8988T (cell line): ENCODE data around the gene RELL1.

Experiments
- DNase-seq: peaks from one replicate; pipeline ENCODE4 v3.0.0; 2011

The RELL1 gene

DNA sequence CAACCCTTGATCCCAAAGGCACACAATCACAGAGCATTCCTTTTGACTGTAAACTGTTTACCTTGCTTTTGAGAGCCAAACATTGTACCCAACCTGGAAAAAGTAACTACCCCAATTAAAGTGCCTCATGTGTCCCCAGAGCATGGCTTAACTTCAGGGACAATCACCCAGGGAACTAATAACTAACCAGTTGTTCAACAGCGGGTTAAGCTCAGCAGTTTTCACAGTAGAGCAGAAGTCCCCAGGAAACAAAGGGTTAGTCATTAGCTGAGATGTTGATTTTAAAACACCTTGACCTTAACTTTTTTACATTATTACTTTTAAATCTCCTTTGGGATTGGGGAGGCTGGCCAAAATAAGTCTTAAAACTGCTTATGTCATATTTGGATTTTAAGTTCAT is 94.8 kb downstream of the RELL1 start:
- DNase-seq: no peak

DNA sequence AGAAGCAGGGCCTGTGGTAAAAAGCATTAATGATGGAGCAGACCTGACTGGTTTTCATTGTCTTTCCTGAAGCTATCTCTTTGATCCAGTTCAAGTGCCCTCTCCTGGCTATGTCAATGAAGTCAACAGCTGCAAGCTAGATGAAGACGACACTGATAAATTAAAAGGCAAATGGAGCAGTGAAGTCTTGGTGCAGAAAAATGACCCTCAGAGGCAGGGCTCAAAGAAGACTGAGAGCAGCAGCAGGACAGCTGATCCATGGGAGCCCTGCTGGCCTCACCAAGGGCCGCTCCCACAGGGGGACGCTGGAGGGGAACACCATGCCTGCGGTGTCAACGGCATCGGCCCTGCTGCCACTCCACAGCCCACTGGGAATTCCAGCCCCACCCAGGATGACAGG is 96.2 kb downstream of the RELL1 start:
- DNase-seq: no peak

DNA sequence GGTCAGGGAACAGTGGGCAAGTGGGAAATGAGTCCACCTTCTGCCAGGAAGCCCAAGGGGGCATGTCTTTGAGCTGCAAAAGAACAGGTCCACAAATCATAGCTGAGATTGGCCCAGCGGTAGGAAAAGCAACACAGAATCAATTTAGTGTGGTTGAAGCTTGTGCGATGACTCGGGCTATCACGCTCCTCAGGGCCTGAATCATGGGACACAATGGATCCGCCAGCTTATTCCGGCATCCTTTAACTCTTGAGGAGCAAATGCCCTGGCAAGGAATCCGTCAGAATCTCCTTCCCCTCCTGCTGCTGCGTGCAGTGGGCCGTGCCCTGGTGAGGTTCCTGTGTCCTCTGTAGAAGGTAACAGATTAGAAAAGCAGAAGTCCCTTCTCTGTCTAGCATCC is 98.0 kb downstream of the RELL1 start:
- DNase-seq: no peak

DNA sequence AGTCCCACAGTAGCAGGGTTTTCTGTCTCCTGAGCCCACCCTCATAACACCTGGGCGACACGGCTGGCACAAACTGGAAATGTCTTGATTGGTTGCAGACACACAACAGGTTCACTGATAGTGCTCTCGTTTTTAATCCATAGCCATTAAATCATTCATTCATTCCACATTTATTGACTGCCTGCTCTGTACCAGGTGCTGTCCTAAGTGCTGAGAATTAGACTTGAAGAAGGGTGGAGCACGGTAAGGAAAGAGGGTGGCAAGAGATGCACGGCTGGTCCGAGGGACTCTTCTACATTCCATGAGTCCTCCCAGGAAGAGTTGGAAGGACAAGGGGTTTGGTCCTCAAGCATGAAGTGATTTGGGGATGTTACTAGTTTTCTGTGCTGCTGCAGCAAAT is 100.0 kb downstream of the RELL1 start:
- no peak for DNase-seq

DNA sequence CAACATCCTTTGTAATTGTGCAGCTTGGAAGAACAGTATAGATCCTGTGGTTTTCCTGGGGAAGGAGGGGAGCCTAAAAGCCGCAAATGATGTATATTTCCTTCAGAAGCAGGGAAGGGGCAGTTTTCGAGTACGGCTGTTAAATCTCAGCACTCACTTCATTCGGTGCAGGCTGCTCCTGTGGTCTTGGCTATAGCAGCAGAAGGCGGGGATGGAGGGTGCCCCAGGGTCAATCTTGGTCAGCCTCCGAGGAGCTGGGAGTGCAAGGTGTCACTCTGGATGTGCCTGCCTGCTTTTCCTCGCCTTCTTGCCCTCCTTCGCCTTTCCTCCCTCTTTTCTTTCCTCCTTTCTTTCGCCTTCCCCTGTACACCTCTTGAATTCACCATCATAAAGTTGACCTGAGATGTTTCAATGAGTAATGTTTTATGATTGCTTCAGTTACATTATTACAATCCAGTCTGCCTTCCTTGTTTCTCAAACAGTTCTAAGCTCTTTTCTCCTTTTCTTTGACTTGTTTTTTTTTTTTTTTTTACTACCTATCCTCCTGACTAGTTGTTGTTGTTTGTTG is 101.6 kb downstream of the RELL1 start:
- no peak for DNase-seq

DNA sequence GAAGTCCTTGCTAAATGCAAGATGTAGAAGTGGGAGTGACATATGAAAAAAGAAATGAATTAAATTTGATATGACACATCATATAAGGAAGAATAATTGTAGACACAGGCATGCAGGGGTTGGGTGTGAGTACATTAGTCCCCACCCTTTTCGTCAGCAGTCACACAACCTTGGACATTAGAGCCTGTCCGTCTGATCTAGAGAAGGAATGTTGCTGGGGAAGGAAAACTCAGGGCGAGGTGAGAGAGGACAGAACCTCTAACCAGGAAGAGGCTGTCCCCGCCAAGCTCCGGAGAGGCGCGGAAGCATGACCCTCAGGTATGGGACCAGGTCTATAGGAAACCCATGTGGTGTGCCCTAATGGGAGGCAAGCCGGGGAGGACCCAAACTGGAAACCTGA is 102.1 kb downstream of the RELL1 start:
- DNase-seq: no peak

DNA sequence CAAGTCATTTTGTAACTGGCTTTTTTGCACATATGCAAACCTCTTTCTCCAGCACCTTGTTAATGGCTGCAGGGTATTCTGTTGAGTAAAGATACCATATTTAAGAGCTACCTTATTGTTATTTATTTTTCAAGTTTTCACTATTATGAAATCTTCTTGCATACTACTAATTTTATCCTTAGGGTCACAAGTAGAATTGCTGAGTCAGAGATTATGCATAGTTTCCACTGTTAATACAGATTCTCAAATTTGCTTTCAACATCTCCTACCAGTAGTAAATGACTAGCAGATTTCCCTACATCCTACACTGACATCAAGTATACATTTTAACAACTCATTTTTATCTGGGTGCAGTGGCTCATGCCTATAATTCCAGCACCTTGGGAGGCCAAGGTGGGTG is 112.6 kb downstream of the RELL1 start:
- DNase-seq: no peak

DNA sequence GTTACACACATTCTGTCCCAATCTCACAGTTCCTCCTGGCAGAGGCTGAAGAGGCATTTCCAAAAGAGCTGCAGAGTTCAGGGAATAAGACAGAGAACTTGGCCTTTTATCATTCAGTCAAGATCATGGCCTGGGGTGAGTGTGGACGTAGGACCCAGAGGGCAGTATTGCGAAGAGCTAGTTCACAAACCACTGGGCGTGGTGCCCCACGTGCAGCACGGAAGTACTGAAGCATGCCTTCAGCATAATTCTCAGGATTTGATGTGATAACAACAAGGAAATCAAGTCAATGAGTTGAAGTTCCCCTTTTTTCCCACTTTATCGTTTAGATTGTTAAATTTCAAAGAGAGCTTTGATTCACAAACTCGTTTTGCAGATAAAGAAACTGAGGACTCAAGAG is 117.7 kb downstream of the RELL1 start:
- no peak for DNase-seq

DNA sequence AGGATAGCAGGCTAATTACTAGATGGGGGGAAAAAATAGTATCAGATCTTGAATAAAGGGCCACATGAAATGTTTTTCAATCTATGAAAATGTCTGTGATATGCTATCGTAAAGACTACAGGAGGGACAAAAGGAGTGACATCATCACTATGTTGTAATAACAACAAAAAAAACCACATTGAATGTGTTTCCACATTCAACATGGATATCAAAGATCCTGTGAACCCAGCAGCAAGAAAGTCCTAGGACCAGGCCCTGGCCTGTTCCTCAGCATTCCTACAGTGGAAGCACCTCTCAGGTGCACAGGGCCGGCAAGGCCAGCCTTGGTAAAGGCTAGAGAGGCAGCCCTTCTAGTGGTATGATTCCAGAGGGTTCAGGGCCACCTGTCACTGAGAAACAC is 118.3 kb downstream of the RELL1 start:
- no peak for DNase-seq

DNA sequence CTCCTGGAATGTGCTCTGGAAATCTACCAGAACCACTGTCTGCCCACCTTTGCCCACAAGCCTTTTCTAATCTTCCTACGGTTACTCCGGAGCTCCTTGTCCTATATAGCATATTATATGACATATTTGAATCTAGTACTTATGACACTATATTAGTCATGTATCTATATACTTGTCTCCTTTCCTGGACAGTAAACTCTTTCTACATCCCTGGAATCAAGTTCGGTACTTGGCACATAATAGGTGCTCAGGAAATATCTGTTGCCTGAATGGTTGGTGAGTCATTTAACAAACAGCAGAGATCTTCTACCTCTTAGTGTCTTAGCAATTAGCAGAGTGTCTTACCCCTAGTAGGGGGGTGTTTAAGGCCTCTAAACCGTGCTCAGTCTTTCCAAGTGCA is 123.6 kb downstream of the RELL1 start:
- DNase-seq: no peak

DNA sequence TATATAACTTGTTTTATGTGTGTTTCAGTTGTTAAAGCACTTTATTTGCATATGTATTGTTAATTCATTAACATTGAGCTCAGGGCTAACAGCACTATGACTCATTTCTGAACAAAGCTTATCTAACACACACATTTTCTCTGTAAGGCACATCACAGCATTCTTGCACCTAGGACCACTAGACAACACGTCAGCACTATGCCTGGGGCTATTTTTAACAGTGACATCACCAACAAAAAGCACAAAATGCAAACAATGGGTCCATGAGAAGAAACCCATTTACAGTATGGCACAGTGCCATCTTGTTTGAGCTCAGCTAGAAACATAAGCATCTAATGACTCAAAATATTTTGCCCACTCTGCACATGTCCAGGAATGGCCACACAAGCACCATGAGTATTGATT is 124.4 kb downstream of the RELL1 start:
- no peak for DNase-seq

DNA sequence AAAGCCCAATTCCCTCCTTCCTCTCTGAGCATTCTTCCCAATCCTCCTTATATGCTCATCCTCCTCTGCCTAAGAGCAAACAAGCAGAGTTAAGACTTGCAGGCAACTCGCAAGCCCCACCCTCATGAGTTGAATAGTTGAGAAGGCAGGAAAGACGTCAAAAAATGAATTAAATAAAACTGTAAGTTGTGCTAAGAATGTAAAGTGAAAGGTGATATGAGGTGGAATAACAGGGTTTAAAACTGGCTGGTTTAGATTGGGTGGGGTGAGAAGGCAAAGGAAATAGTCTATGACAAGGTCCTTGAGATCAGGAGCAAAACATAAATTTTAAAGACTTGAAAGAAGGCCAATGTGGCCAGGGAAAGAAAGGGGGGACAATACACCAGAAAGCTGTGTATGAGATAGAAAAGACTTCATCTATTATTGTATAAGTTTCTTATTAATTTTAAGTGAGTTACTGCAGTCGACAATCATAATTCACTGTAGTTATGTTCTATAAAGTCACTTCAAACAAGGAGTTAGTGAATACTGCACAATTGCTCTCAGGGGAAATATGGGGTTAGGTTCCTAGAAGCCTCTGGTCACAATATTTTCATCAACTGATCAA is 124.9 kb downstream of the RELL1 start:
- no peak for DNase-seq
